SK-N-SH treated with all-trans-retinoic acid at 6 μM for 48 hours (cell line): ENCODE results near the gene SNX30.

ENCODE experiments used
- TCF4 ChIP-seq: fragments of 250-450 bp; sonication (Bioruptor Pico); IDR thresholded peaks from 2 replicates; pipeline ENCODE4 v1.8.0; 2021; ENCODE audit warnings: mild to moderate bottlenecking, moderate library complexity, borderline replicate concordance
- ZC3H10 ChIP-seq: fragments of 250-450 bp; sonication (Bioruptor Pico); IDR thresholded peaks from 2 replicates; pipeline ENCODE4 v1.5.1; 2021; ENCODE audit warnings: mild to moderate bottlenecking, moderate library complexity
- ZNF8 ChIP-seq: fragments of 450-650 bp; formaldehyde crosslinking; IDR thresholded peaks from 2 replicates; pipeline ENCODE4 v1.5.0; 2020; ENCODE audit warnings: mild to moderate bottlenecking, moderate library complexity
- TF ChIP-seq, protein P1 (sequence below): fragments of 250-450 bp; sonication (Bioruptor Pico); IDR thresholded peaks from 2 replicates; pipeline ENCODE4 v1.5.0; 2020; ENCODE audit warnings: mild to moderate bottlenecking, moderate library complexity

DNA sequence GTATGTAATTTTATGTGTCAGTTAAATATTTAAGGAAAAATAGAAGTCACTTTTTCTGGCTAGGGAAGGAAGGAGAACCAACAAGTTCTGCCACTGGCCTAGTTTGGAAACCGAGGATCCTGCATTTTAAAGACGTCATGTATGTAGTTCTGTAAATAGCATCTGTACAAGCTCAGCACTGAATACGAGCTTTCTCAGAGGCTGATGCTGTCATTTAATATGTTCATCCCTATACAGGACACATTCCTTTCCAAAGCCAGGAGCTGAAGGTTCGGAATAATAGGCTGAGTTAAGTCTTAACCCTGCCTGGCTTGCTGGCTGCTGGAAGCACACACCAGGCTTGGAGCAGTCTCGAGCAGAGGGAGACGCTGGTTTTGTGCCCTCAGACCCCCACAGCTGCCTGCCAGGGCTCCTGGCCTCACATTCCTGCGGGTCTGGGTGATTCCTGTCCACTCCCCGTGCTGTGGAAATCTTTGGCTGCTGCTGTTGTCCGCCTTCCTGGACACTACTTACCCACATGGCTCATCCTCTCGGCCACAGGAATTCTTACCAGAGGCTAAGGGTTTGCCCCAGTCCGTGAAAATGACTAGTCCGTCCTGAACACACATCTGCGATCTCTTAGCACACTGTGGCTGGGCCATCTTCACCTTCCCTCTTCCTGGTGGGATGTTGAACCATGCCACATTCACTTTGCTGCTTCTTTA, 103.5 kb downstream of the SNX30 start:
- TF ChIP-seq ZNF8 (CRISPR knock-in tag) (no peak), TCF4 (CRISPR knock-in tag) (no peak), ZC3H10 (no peak)
- TF ChIP-seq, protein P1, sequence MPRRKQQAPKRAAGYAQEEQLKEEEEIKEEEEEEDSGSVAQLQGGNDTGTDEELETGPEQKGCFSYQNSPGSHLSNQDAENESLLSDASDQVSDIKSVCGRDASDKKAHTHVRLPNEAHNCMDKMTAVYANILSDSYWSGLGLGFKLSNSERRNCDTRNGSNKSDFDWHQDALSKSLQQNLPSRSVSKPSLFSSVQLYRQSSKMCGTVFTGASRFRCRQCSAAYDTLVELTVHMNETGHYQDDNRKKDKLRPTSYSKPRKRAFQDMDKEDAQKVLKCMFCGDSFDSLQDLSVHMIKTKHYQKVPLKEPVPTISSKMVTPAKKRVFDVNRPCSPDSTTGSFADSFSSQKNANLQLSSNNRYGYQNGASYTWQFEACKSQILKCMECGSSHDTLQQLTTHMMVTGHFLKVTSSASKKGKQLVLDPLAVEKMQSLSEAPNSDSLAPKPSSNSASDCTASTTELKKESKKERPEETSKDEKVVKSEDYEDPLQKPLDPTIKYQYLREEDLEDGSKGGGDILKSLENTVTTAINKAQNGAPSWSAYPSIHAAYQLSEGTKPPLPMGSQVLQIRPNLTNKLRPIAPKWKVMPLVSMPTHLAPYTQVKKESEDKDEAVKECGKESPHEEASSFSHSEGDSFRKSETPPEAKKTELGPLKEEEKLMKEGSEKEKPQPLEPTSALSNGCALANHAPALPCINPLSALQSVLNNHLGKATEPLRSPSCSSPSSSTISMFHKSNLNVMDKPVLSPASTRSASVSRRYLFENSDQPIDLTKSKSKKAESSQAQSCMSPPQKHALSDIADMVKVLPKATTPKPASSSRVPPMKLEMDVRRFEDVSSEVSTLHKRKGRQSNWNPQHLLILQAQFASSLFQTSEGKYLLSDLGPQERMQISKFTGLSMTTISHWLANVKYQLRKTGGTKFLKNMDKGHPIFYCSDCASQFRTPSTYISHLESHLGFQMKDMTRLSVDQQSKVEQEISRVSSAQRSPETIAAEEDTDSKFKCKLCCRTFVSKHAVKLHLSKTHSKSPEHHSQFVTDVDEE (CRISPR knock-in tag) = no peak
